AG20443 (cell line): Measurements from ENCODE around the gene TRAP1.
"Not testable (repeated sequence)": the region's sequence is repeated elsewhere in the genome, so short reads cannot be mapped to it uniquely, and the experiment has no call there.

Experiments used
- DNase-seq: peaks from one replicate; pipeline ENCODE4 v3.0.0; 2012; ENCODE audit warnings: low spot score, mixed read lengths

Gene TRAP1

GRCh38 chr16:3610698-3611145 is 106.6 kb downstream of the TRAP1 start:
- DNase-seq = no peak

GRCh38 chr16:3609895-3610697 is 107.2 kb downstream of the TRAP1 start:
- DNase-seq = no peak

DNA sequence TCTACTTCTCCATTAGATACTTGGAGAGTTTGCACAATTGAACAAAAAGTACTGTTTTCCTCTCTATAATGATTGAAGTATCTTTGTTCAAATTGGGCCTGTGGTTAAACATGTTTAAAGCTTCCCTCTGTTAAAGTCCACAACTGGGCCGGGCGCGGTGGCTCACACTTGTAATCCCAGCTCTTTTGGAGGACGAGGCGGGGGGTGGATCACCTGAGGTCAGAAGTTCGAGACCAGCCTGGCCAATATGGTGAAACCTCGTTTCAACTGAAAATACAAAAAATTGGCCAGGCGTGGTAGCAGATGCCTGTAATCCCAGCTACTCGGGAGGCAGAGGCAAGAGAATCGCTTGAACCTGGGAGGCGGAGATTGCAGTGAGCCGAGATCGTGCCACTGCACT is 108.3 kb downstream of the TRAP1 start:
- not testable (repeated sequence) for DNase-seq

DNA sequence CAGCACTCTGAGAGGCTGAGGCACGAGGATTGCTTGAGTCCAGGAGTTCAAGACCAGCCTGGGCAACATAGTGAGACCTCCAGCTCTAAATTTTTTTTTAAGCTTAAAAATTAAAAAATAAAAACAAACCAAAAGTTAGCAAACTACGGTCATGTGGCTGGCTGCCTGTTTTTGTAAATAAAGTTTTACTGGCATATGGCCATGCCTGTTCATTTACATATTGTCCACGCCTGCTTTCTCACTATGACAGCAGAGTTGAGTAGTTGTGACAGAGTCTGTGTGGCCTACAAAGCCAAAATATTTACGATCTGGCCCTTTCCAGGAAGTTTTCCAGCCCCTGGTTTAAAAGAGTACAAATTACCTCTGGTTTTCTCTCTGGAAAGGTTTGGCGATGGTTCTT is 109.3 kb downstream of the TRAP1 start:
- DNase-seq = no peak
